T-helper 9 cell (primary cell): ENCODE results near the gene CX3CR1.

Experiments
- DNase-seq: peaks from one replicate; pipeline ENCODE4 v3.0.0-alpha.2; 2020

CX3CR1 gene

DNA sequence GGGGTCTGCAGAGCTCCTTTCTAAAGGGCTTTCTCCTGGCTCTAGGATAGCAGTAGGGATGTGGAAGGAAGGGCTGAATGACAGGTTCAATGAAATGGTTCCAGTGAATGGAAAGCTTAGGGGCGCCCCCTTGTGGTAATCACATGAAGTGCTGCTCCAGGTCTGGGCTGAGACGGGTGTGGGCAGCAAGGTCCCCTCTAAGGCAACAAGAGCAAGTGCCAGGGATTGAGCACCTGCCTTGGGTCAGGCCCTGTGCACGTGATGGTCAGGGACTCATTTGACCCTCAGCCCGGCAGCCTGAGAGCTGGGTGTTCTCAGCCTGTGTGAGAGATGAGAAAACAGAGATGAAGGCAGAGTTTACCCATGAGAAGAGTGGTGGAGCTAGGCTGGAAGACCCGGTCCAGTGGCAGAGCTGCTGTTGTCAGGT lies 12.1 kb upstream of the CX3CR1 start:
- DNase-seq = peak; percentile 60

DNA sequence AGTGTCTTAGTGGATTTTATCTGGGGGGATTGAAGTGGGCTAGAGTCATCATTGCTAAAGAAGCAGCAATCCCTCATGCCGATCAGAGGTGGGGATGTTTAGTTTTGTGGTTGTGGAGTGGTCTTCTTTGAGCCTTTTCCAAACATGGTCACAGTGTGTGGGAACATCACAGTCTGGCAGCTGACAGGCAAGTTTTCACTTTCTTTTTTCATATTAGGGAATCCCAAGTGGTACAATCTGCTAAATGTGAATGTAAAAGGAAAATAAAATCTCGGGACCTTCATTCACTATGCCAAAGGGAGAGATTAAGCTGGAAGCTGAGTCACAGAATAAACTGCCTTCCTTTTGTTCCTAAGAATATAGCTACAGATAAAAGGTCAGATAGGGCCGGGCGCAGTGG lies 10.4 kb upstream of the CX3CR1 start:
- DNase-seq = no peak

DNA sequence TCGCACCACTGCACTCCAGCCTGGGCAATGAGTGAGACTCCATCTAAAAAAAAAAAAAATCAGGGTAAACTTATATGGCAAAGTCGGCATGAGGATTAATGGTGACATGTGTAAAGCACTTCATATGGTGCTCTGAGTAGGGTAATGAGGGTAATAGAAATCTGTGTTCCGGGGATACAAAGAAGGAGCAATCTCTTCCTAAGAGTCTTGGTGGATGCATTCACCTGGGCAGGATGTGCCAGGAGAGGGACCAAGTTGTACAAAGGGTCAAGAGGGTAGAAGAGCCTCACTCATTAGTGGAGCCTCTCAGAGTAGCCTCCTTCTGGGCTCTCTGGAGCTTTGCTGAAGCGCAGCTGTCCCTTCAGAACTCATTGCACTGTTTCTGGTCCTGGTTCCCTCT lies 9.3 kb upstream of the CX3CR1 start:
- DNase-seq = no peak

DNA sequence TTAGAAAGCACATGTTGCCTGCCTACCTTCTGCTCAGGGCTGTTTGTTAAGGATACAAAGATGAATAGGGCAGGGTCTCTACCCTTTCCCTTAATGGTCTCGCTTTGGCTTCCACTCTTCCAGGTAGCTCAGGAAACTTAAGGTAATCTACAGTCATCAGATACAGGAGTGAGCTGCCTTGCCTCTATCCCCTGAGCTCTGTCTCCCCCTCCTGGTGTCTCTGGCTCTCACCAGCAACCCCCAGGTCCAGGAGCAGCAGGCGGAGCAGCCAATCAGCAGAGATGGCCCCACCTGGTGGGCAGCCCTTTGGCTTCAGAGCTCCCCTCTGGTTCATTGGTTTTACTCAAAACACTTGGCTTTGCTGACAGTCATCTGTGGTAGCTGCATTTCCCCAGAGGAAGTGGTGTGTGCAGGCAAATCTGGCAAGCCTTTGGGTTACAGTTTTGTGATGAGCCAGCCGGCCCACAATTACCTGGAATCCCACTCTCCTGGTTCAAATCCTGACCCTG lies 8.5 kb upstream of the CX3CR1 start:
- peak; percentile 63 for DNase-seq

DNA sequence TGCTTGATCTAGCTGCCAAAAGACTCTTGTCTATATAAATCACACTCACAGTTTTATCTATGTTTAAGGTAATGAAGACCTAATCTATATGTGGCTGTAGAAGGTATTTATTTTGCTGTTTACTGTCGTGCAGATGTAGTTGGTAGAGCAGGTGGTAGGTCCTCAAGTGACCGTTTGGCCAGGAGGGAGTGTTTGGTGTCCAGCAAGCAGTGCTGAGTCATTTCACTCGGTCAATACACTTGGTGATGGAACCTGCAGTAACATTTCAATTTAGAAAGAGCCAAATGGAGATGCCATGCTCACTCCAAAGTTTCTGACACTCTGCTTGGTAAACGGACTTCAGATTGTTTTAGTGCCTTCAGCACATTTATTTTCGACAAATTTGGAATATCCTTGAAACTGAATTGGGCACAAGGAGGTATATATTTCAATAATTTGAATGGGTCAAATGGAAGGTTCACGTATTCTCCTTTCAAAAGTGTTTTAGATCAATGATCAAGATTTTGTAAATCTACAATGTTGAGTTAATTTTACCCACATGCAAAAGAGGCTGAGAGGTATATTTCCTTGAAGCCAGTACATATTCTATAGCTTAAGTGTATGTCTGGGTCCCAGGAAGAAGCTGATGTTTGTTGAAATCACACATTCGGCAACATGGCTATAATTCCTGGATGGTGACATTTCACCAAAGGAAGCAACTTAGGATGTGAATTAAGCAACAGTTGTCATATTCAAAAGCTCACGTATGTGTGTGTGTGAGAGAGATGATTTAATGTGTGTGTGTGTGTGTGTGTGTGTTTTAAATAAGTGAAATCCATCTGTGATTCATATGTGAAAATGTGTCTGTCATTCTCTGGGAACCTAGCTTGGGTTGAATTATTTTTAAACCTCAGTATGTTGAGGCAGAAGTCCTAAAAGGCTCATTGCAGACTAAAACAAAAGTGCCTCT lies 7.7 kb upstream of the CX3CR1 start:
- DNase-seq = no peak

DNA sequence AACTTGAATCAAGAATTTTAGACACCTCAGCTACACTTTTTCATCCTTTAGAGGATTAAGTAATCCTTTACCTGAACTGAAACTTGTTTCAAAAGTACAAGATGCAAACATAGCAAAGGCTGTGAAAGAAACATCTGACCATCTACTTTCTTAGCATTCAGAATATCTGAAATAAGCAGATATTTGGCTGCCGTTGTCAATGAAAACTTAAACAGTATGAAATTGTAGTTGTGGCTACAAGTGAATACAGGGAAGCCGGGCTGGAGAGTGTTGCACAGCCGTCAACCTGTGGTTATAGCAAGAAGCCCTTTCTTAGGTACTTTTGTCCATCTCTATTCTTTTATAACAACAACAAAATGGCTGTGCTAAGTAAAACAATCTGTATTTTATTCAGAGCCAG lies 6.9 kb upstream of the CX3CR1 start:
- DNase-seq = no peak

DNA sequence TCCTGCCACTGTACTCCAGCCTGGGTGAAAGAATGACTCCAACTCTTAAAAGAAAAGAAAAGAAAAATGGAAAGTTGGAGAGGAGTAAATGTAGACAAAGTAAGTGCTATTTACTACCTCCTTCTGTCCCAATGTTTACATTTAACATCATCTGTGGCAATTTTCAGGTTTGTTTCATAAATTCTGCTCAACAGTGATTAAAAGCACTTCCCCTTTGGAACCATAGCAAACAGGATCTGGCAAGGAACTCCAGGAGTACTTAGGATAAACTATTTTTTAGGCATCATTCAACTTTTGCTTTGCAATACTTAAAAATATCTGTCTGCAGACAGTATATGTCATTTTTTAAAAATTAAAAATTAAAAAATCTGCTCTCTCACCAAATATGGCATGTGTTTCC lies 5.5 kb upstream of the CX3CR1 start:
- no peak for DNase-seq

DNA sequence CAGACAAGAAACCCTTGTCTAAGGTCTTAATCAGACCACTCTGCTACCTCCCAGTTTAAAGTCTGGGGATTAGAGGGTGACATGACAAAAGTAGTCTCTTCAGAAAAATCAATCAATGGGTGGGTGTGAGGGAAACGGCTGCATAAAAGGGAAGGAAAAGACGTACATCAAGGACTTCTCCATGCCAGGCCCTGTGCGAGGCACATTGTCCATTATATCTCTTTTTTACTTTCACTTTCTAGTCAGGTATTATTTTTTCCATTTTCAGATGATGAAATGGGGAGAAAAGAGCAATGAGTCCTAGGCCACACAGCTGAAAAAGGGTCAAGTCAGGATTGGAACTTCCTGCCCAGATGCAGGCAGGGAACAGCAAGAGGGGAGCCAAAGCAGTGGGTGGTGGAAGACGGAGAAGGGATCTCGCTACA lies 4.6 kb upstream of the CX3CR1 start:
- no peak for DNase-seq

DNA sequence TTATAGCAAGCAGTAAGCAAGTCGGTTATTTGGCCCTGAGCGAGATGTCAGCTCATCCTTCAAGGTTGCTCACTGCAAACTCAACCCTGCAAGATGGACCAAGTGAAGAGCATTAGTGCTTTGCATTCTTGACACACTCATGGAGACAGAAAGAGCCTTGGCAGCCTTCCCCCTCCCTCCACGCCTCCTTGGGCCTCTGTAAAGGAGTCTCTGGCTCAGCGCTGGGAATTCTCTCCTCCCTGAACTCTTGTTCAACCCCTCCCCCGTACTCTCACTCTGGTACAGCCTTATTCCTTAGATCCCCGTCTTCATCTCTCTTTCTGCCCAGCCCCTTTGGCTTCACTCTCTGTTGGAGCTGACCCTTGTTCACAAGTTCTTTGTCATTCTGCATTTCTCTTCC lies 2.2 kb upstream of the CX3CR1 start:
- no peak for DNase-seq

DNA sequence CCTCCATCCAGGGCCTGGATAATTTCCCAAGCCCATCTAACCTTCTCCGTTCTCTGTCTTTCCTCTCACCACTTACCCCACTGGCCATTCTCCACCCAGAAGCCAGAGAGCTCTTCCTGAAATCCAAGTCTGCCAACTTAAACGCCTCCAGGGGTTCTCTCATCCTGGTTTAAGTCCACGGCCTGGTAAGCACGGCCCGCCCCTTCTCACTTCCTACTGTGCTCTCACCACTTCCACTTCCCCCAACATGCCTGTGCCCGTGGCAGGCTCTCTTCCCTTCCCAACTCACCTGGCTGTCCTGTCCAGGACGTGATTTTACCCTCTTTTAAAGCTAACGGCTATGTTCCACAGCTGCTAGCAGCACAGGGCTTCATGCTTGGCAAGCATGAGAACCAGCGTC lies 1.7 kb upstream of the CX3CR1 start:
- DNase-seq = no peak

DNA sequence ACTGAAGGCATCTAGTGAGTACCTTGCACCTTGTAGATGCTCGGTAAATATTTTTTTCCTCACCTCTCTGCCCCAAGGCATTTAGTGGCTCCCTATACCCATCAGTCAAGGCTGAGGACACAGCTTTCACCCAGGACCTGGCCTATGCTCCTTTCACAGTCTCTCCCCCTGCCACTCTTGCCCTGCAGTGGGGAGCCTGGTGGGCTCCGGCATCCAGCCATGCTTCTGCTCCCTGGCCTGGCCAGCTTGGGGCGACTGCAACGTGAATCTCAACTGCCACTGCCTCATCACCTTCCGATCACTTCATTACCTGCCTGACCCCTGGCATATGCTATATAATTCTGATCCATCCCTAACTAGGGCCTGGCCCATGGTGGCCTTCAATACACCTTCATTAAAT lies 735 bp upstream of the CX3CR1 start:
- no peak for DNase-seq

DNA sequence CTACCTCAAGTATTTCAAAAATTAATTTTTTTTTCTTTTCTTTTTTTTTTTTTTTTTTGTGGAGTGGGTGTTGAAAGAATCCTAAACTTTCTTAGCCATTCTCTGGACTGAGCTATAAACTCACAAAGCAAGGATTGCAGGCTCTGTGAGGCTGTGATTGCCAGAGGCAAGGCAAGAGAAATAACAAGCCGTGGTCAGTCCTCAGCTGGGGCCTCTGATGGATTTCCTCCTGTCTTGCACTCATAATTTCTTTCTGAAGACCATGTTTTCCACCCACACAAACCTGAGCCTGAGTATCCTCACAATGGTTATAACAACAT lies 1.3 kb downstream of the CX3CR1 start:
- DNase-seq = no peak

DNA sequence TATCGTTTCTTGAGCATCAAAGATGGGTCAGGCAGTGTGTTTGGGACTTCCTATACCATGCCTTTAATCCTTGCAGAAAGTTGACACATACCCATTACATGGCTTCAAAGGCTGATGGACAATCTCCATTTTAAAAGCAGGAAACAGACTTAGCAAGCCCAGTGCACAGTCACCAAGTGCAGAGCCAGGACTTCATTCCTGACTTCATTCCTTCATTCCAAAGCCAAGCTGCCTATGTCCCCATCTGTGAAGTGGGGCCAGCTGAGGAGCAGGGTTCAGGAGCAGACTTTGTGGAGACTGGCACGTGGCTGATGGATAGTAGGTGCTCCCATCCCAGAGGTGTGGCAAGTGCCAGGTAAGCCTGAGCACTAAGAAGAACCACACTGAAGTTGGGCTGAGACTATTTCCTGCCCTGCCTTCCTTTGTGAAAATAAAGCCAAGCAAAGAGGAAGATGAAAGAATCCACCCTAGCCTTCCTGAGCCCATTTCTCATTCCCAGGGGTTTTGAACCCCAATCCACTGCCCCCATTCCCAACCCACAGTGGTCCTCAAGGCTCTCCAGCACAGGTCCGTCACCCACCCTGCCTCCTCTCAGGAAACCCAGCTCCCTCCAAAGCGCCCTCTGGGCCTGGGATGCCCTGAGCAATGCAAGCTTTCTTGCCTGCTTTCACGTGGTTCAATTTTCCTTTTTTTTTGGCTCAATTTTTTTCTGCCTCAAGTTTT lies 1.8 kb downstream of the CX3CR1 start:
- no peak for DNase-seq

DNA sequence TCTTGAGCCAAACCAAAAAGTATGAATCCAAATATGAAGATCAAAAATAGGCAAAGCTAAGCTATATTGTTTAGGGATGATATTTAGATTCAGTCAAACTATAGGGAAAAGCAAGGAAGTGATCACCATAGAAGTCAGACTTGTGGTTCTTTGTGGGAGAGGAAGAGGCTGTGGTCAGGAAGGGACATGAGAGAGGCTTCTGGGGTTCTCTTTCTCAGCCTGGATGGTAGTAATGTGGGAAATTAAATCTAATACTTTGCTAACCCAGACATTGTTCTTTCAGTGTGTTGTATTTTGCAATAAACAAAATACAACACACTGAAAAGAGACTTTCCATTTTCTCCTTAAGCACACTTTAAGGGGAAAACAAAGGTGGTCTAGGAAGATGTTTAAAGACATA lies 3.1 kb downstream of the CX3CR1 start:
- DNase-seq = no peak

DNA sequence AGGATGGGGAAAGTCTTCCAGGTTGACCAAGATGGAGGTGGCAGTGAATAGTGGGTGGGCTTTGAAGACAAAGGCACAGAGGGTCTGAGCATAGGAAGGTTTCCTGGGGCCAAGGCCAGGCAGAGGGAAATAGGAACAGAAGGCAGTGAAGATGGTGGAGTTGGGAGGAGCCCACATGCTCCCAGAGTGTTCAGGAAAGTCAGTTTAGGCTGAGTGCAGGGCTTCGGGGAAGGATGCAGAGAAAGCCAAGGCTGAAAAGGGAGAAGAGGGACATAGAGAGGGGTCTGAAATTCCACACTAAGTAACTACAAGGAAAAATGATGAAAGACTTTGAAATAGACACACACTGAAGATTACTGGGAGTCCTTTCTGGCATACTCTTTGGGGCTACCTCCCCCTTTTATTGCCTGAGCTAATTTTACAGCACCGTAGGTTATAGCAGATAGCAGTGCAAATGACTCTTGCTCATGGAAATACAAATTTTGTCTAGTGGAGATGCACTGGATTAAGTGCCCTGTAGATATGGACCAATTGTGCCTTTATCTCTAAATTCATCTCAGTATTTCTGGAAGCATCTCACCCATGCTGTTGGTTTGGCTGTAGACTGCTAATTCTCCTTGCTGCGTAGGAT lies 3.8 kb downstream of the CX3CR1 start:
- no peak for DNase-seq

DNA sequence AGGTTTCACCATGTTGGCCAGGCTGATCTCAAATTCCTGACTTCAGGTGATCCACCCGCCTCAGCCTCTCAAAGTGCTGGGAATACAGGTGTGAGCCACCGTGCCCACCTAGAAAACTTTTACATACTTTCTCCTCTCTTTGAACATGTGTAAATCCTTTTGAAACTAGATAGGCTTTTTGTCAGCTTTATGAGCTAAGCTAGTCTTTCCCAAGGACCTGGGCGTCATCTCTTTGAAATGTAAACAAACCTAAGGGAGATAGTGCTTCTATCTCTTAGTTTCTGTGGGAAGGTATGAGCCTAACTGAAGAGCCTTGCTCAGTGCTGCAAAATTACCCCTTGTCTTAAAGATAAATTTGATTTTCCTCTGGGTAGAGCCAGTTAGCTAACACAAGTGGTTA lies 4.8 kb downstream of the CX3CR1 start:
- no peak for DNase-seq

DNA sequence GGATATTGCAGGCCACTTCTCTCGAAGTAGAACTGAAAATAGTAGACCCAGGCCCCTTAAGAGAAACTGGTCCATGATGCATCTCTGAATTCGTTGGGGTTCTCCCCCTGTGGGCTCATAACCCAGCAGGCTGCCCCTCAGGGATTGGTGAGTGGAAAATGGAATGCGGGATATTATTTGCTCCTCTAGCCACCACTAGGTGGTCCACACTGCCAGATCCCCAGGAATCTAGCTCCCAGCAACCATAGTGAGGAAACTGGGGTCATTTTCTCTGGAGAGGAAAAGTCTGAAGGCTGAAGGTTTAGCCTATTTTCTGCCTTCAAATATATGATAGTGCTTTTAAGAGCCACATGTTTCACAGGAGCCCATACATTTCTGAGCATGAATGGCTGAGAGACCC lies 6.7 kb downstream of the CX3CR1 start:
- DNase-seq = no peak

DNA sequence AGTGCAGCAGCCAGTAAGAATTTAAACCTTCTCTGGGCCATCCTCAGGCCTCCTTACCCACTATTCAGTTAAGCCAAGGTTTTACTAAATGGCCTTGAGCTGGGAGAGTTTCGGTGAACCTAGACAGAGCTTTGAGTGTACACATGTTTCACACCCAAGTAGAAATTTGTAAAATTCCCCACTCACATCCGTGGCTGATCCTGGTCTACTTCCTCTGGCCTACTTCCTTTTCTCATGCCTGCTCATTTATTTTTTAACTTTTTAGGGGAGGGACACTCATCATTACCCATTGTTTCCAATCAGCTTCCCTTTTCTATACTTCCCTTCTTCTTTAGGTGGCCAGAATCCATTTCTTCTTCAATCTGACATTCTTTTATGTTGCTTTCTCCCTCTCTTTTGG lies 7.6 kb downstream of the CX3CR1 start:
- no peak for DNase-seq

DNA sequence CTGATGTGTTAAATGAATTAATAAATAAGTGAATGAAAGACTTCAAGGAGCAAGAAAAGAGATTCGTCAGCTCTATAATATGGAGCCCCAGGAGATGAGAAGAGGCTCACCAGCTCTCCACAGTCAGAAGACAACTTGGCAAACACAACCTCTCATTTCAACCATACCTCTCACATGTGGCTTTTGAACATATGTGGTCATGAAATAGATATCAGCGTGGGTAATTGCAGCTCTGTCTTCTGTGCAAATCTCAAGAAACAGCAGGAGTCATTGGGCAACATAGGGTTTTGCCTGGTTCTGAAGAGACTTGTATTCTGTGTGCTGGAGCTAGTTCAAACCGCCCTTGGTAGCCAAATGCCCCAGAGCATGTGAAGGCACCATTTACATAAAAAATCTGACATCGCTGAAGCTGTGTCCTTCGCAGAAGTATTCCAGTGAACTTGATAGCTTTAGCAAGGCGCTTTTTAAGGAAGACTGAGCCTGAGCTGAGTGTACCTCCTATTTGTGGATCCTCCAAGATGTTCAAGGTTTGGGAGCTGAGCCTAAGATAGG lies 8.4 kb downstream of the CX3CR1 start:
- DNase-seq = no peak

DNA sequence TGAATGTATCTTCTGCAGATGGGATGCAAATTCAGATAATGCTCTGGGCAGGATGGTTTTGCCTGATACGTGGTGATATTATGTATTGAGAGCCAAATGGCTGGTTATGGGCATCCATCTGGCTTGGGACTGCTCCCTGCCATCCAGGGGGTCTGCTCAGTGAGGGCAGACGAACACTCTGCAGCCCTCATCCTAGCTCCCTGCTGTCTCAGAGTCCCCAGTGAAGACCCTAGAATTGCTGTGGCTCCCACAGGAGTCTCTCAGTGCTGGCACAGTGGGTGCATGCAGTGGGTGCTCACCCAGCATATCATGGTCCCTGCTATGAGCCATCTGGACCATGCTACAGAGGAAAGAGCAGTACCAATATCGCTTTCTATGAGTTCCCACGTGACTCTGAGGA lies 10.3 kb downstream of the CX3CR1 start:
- DNase-seq = no peak

DNA sequence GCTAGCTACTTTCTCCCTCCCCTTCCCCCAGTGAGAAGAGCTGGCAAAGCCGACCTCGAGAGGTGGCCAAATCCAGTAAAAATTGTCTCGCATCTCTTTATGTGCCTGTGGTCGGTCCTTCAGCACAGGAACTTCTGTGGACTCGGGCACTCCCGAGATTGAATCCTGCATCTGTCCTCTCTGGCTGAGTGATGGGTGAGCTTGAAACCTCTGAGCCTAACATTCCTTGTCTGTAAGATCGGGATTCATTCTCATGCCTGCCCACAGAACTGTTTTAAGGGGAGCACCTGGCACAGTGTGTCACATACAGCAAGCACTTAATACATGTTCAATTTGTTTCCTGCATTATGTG lies 11.3 kb downstream of the CX3CR1 start:
- no peak for DNase-seq

DNA sequence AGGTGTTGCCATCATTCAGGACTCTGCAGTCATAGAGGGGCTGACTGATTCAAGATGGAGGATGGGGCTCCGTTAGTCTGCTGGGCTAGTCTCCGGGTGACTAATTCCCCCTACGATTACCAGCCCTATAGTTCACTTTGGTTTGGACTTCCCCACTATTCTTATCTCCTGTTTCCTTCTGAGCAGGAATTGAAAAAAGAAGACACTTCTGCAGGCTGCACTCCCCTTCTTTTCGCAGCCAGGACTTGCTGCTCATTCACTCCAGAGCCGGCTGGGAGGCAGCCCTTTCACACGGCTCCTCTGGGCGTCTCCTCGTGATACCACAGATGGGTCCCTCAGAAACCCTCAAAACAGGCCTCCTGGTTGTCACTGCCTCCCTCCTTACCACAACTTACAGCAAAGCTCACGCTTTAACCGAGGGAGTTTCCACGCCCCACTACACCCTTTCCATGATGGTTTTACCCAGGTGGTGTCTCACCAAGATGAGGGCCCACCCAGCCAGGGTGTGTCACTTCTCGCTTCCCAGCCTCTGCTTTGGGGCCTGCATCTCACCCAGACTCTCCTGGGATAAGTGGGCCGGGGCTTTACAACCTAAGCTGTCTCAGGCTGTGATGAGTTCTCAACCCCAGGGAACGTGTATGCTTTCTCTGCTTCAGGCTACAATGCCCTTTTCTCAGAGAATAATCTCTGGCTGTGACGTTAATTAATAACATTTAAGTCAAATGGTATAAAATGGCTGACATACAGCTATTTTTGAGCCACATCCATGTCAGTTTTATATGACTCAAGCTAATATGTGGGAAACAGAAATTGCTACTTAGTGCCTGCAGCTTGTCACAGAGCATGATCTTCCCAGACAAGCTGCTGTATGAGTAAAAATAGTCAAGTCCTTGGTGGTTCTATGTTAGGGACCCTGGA lies 11.9 kb downstream of the CX3CR1 start:
- DNase-seq = peak; percentile 53
